GM19099 (cell line): ENCODE results near the gene DISC1.

ENCODE experiments used
- POLR2A ChIP-seq: IDR thresholded peaks from 3 replicates; pipeline ENCODE4 v1.6.1; 2011; ENCODE audit warnings: low read depth; ENCODE audit not compliant: insufficient read length; ENCODE audit errors: extremely low read depth

DISC1 gene

DNA sequence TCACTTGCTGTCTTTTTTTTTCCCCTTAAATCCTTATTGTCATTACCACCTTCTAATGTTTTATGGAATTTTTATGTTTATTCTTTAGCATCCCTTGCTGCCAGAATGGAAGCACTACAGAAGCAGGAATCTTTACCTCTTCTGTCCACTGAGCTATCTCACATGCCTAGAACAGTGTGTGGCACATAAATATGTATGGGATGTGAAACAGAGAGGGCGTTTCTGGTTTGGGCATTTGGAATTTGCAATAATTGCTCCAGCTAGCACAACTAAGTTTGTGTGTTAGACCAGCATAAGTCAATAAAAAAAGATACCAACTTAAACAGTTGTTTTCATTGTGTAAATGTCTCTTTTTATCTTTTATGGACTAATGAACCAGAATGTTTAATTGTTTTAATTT, 330.8 kb downstream of the DISC1 start:
- no peak for TF ChIP-seq POLR2A

DNA sequence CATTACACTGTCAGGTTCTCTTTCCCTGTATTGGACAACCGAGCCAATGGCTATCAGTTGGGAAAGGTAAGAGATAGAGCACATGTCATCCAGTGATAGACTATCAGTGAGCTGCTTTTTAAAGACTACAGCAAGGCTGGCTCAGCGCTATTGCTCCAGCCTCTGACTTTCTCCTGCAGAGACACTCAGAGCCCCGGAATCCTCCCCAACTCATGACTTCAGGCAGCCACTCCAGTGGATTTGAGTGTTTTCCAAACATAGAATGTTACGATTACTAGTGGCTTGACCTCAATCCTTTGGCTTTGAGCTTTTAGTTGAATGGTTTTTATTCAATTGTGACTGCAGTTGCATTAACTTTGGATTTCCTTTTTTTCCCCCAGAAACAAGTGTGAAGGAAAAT, 331.9 kb downstream of the DISC1 start:
- no peak for TF ChIP-seq POLR2A

DNA sequence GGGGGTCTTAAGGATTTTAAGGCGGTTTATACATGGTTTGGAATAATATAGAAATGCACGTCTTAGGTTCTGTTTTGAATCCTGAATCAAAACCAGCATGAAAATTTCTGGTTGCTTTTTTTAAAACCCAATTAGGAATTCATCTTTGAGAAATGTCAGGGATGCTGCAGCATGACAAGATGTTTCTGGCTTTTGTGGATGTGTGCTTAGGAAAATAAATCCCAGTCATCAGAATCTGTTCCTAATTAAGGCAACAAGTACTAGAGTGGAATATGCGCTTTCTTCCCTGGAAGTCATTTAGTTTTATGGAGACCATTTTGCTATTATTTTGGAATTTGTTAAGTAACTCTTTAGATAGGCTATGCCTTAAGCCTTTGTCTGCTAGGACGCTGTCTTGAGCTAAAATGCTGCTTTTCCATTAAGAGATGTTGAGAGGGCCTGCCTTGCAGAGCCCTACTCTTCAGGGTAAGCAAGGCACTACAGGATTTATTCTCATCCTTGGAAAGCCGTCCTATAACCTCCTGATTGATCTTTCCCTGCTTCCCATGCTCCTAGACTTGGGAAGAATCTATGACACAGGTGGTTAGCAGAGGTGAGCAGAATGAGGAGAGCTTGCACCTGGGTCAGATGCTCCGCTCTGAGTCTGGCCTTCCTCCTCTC, 332.8 kb downstream of the DISC1 start:
- TF ChIP-seq POLR2A = no peak

GRCh38 chr1:231962636-231963035, 336.0 kb downstream of the DISC1 start:
- no peak for TF ChIP-seq POLR2A

DNA sequence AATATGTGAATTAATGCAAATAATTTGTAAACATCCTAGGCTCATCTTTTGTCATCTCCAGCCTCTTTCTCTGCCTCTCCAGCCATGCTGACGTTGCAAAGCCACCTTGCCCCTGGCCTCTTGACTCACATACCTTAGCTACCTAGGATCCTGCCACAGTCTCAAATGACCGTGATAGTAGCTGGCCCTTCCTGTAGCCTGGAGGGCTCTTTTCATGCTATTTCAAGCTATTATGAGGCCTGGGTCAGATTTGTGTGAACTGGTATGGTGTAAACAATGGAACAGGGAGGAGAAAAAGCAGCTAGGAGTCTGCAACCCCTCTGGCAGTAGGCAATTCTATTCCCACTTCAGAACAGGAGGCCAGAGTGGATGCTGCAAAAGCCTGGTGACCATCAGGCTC, 337.7 kb downstream of the DISC1 start:
- no peak for TF ChIP-seq POLR2A

- no peak for TF ChIP-seq POLR2A
These were observed 338.4 kb downstream of the DISC1 start for GRCh38 chr1:231964961-231965360.

- no peak for TF ChIP-seq POLR2A
These were observed 339.0 kb downstream of the DISC1 start for GRCh38 chr1:231965615-231966014.

DNA sequence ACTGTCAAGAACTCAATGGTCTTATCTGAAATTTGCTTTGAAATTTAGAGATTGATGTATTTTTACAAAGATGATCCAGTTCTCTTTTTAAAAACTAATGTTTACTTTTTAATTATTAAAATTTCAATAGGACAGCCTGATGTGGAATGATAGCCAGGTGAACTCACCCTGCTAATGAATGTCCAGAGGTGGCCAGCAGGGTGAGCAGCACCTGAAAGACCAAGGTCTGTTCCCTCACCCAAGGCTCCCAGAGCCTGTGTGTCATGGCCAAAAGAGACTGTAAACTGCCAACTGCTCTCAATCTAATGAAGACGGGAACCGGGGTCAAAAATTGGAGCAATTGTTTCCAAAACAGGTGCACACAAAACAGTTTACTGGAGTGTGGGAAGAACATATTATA, 340.4 kb downstream of the DISC1 start:
- TF ChIP-seq POLR2A = no peak

GRCh38 chr1:231969076-231969475, 342.5 kb downstream of the DISC1 start:
- no peak for TF ChIP-seq POLR2A

DNA sequence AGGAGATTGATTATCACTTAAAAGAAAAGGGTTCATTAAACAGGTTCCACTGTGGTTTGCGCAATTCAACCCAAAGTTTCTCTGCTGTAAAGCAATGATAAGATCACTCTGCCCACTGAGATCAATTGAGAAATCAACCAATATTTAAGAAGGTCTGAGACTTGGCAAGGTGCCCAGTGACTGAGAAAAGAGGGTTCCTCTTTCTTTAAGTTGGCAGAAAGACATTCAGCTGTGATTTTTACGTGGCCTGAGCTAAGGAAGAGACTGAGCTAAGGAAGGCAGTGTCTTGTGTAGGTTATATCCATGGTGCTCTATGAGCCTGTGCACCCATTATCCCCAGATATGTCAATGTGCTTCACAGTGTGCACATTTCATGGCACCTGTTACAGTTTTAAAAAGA, 344.1 kb downstream of the DISC1 start:
- no peak for TF ChIP-seq POLR2A

DNA sequence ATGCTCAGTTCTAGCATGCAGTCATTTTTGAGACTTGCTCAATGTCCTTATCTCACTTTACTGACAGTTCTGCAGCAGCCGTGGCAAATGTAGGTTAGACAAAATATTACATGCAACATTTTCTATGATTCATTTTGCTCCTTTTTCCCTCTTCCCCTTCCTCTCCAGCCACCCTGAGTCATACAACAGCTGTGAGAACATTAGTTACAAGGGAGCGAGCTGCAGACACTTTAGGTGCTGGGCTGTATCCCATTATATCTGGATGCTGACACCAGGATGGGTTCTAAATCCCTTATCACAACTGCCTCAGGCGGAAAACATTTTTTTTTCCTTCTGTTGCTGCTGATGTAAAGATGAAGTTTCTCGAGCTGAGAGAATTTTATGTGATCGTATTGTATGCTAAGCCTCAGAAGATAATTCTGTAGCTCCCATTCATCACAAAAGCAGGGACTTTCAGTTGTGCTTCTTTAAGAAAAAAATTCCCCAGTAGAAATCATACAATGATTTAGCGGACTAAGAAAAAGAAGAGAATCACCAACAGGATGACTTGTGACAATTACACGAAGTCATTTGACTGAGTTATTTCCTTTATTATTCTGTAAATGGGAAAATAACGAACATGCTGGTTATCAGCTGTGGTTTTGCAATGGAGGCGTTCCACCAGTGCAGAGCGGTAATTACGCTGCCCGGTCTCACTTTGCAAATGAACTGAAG, 345.0 kb downstream of the DISC1 start:
- TF ChIP-seq POLR2A = no peak

DNA sequence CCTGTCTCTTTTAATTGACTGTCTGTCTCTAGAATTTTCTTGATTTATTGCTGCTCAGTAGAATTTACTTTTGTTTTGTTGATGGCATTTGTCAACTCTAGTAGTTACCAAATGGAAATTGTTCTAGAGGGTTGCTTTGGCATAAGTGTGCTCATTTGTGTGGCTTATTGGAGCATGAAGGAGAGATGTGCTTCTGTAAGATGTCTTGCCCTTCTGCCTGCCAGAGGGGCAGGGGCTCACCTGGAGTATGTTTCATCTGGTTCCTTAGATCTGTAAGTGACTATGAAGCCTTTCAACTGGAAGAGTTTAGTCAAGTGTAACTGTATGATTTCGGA, 345.5 kb downstream of the DISC1 start:
- TF ChIP-seq POLR2A = no peak

GRCh38 chr1:231973830-231974229, 347.2 kb downstream of the DISC1 start:
- no peak for TF ChIP-seq POLR2A

GRCh38 chr1:231976231-231976630, 349.6 kb downstream of the DISC1 start:
- TF ChIP-seq POLR2A = no peak

GRCh38 chr1:231981675-231982074, 355.1 kb downstream of the DISC1 start:
- TF ChIP-seq POLR2A = no peak

DNA sequence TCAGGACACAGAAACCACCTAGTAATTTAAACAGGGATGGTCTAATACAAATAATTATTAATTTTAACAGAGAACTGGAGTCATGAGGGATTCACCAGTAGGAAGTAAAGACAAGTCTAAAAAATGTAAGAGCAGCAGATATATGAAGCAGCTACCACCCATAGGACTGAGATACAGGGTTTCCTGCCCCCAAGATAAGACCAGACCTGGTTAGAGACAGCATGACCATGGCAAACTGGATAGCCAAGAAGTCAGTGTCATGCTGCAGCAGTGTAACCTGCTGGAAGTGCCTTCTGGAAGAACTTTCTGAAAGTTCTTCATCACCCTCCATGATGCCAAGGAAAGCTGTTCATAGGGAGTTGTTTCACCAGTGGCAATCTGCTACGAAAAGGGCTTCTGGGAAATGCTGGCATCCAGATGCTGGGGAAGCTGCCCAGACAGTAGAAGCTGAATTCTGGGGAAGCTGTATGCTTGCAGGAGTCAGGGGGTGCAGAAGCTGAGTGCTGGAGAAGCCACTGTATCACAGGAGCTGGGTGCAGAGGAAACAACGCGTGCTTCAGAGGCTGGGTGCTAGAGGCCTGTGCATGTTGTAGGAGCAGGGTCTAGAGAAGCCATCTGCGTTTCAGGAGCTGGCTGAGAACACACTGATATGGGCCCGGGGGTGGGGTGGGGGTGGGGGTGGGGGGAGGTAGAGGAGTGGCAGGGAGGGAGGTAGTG, 356.4 kb downstream of the DISC1 start:
- no peak for TF ChIP-seq POLR2A
